IPS-18c (cell line): Measurements from ENCODE around the gene APP.

Experiments used
- H3K4me3 ChIP-seq: 2 replicates; pipeline ENCODE4 v1.7.0; 2013; ENCODE audit warnings: low read depth, mild to moderate bottlenecking, low read length, moderate library complexity; ENCODE audit not compliant: insufficient read depth
- H3K9me3 ChIP-seq: one replicate; pipeline ENCODE4 v1.6.1; 2013; ENCODE audit warnings: mild to moderate bottlenecking, low read length, moderate library complexity; ENCODE audit not compliant: control insufficient read depth, insufficient read depth

APP gene

GRCh38 chr21:25963181-25963580 lies 207.4 kb downstream of the APP start:
- Histone ChIP-seq H3K4me3 (no peak overlapping the region), H3K9me3 (no peaks in the 10 kb centered on the region)

- Histone ChIP-seq H3K4me3 (no peak overlapping the region), H3K9me3 (no peaks in the 10 kb centered on the region)
Observed at GRCh38 chr21:25961042-25961441, 209.5 kb downstream of the APP start.

- Histone ChIP-seq H3K9me3 (no peaks in the 10 kb centered on the region), H3K4me3 (no peak overlapping the region; the same call in 1 of the 2 replicates)
Observed at GRCh38 chr21:25960402-25960801, 210.2 kb downstream of the APP start.

GRCh38 chr21:25959799-25960198 lies 210.8 kb downstream of the APP start:
- Histone ChIP-seq H3K4me3 (no peak overlapping the region), H3K9me3 (no peaks in the 10 kb centered on the region)

GRCh38 chr21:25956993-25957714 lies 213.4 kb downstream of the APP start:
- Histone ChIP-seq H3K4me3 (no peak overlapping the region), H3K9me3 (no peaks in the 10 kb centered on the region)

- no peak overlapping the region for H3K4me3 ChIP-seq
Observed at GRCh38 chr21:25955646-25956045, 214.9 kb downstream of the APP start.

GRCh38 chr21:25953659-25954058 lies 216.9 kb downstream of the APP start:
- H3K9me3 ChIP-seq = no peaks in the 10 kb centered on the region
- no peak overlapping the region for H3K4me3 ChIP-seq

More at GRCh38 chr21:25955646-25956045, 214.9 kb downstream of the APP start:
- no peaks in the 10 kb centered on the region for H3K9me3 ChIP-seq

GRCh38 chr21:25953196-25953595 lies 217.4 kb downstream of the APP start:
- no peak overlapping the region for H3K4me3 ChIP-seq
- no peaks in the 10 kb centered on the region for H3K9me3 ChIP-seq

GRCh38 chr21:25952306-25952705 lies 218.3 kb downstream of the APP start:
- Histone ChIP-seq H3K4me3 (no peak overlapping the region), H3K9me3 (no peaks in the 10 kb centered on the region)

- Histone ChIP-seq H3K4me3 (no peak overlapping the region), H3K9me3 (no peaks in the 10 kb centered on the region)
Observed at GRCh38 chr21:25949701-25950100, 220.9 kb downstream of the APP start.

GRCh38 chr21:25944672-25945213 lies 225.8 kb downstream of the APP start:
- H3K9me3 ChIP-seq = no peaks in the 10 kb centered on the region
- H3K4me3 ChIP-seq = no peak overlapping the region

- Histone ChIP-seq H3K9me3 (no peaks in the 10 kb centered on the region), H3K4me3 (no peak overlapping the region)
Observed at GRCh38 chr21:25944082-25944481, 226.5 kb downstream of the APP start.

- H3K9me3 ChIP-seq = no peaks in the 10 kb centered on the region
- H3K4me3 ChIP-seq = no peak overlapping the region
Observed at GRCh38 chr21:25942135-25942534, 228.4 kb downstream of the APP start.

GRCh38 chr21:25939396-25939761 lies 231.2 kb downstream of the APP start:
- Histone ChIP-seq H3K9me3 (no peaks in the 10 kb centered on the region), H3K4me3 (no peak overlapping the region)

- H3K9me3 ChIP-seq = no peaks in the 10 kb centered on the region
Observed at GRCh38 chr21:25938658-25939395, 231.7 kb downstream of the APP start.

GRCh38 chr21:25936776-25937175 lies 233.8 kb downstream of the APP start:
- Histone ChIP-seq H3K9me3 (no peaks in the 10 kb centered on the region), H3K4me3 (no peak overlapping the region)

More at GRCh38 chr21:25938658-25939395, 231.7 kb downstream of the APP start:
- no peak overlapping the region for H3K4me3 ChIP-seq

- no peaks in the 10 kb centered on the region for H3K9me3 ChIP-seq
- H3K4me3 ChIP-seq = no peak overlapping the region
Observed at GRCh38 chr21:25934771-25935224, 235.8 kb downstream of the APP start.

GRCh38 chr21:25934130-25934529 lies 236.4 kb downstream of the APP start:
- no peak overlapping the region for H3K4me3 ChIP-seq

More at GRCh38 chr21:25934130-25934529, 236.4 kb downstream of the APP start:
- H3K9me3 ChIP-seq = no peaks in the 10 kb centered on the region
